Colonic mucosa (tissue), 4 donors: ENCODE measurements around the gene ANO7. TPM values are rescaled to one million over a fixed set of nuclear protein-coding genes. Genes with fewer than 3 reads are reported as not detected.

Experiments used
- DNase-seq: peaks from one replicate; pipeline ENCODE4 v3.0.0-alpha.2; 2020
- H3K27ac ChIP-seq: fragments of 200-600 bp; one replicate; pipeline ENCODE4 v1.8.0; 2021
- H3K27me3 ChIP-seq: fragments of 200-600 bp; one replicate; pipeline ENCODE4 v1.8.0; 2021
- H3K36me3 ChIP-seq: fragments of 200-600 bp; one replicate; pipeline ENCODE4 v1.8.0; 2021
- H3K4me1 ChIP-seq: fragments of 200-600 bp; one replicate; pipeline ENCODE4 v1.8.0; 2021; ENCODE audit warnings: mild to moderate bottlenecking
- H3K4me3 ChIP-seq: fragments of 200-600 bp; one replicate; pipeline ENCODE4 v1.8.0; 2021
- H3K9ac ChIP-seq, 2 donors: one replicate each; pipeline ENCODE4 v1.7.0; 2013; ENCODE audit warnings: control low read depth in 2 of 2, low read depth in 2 of 2, low read length in 2 of 2
- H3K9me3 ChIP-seq: fragments of 200-600 bp; one replicate; pipeline ENCODE4 v1.8.0; 2021
- intact Hi-C: fragments of 100-400 bp; cut with DNase I; formaldehyde crosslinking; loops from one replicate; pipeline ENCODE4 v1.14.1; 2022
- total RNA-seq, 2 donors: library from RNA; stranded (reverse); fragmentation: NEBNext Ultra II Directional in 1 of 2; extraction: Animal tissue kit (Norgen Biotek cat#: 25700) in 1 of 2; gene quantifications; one replicate each; pipeline ENCODE4 v1.2.1, GENCODE V29; 2021
- TF ChIP-seq, protein P1 (sequence below): fragments of 200-600 bp; IDR thresholded peaks from one replicate; pipeline ENCODE4 v1.8.0; 2022; ENCODE audit warnings: antibody characterized with exemption, mild to moderate bottlenecking
- donor health status: healthy.
- donor health status: DM: no; HTN: no; CAD: no.
- donor health status: DM: no; HTN: no; CAD: no.

The ANO7 gene
- total RNA-seq, 2 donors from 2014 or later, result 41.4 to 55.0 TPM

DNA sequence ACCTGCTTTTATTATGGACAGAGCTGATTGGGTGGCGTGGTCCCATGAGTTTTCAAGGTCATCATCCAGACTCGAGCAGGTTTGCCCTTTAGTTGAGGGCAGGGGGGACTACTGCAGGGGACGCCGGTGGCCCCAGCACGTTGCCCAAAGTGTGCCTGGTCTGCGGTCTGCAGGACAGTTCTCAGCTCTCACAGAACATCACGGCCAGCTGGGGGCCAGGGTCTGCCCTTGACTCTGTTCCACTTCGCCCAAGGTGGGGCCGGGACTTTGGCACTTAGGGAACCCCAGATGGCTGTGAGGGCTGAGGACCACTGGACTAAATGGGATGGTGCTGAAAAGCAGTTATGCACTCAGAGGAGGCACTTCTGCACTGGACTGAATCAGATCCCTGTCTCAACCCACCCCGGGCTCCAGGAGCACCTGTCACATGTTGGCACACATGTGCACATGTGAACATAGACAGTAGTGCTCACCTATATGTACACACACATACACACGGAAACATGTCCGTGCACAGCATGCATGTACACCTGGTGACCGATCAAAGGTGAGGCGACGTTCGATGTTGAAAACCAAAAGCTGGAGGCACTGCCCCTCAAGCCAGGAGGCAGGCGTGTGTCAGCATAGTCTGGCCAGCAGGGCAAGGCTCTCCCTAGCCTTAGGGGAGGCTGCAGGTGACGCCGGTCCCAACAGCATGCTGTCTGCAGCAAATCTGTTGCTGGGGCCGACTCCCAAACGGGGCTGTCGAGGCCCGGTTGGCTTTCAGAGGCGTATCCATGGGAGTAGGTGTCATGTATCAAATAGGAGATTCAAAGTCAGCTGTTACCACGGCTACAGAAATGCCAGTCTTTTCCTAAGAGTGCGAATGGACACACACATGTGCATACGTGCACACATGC lies 10.2 kb downstream of the ANO7 start:
- no peaks in the 10 kb centered on the region for H3K4me1 ChIP-seq
- TF ChIP-seq, protein P1, sequence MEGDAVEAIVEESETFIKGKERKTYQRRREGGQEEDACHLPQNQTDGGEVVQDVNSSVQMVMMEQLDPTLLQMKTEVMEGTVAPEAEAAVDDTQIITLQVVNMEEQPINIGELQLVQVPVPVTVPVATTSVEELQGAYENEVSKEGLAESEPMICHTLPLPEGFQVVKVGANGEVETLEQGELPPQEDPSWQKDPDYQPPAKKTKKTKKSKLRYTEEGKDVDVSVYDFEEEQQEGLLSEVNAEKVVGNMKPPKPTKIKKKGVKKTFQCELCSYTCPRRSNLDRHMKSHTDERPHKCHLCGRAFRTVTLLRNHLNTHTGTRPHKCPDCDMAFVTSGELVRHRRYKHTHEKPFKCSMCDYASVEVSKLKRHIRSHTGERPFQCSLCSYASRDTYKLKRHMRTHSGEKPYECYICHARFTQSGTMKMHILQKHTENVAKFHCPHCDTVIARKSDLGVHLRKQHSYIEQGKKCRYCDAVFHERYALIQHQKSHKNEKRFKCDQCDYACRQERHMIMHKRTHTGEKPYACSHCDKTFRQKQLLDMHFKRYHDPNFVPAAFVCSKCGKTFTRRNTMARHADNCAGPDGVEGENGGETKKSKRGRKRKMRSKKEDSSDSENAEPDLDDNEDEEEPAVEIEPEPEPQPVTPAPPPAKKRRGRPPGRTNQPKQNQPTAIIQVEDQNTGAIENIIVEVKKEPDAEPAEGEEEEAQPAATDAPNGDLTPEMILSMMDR, result no peak

DNA sequence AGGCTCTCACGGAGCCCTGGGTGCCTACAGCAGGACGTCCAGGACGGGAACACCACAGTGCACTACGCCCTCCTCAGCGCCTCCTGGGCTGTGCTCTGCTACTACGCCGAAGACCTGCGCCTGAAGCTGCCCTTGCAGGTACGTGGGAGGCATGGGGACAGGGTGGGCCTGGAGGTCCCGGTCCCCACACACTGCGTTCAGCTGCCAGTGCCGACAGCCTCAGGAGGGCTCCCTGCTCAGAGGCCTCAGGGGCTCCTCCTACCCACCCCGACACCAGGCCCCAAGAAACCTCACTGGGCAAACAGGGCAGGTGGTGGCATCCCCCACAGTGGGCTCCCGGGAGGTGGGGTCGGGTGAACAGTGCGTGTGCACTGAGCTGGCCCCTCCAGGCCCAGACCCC lies 10.8 kb downstream of the ANO7 start:
- H3K36me3 ChIP-seq, result no peaks in the 10 kb centered on the region
- TF ChIP-seq, protein P1, result no peak
- H3K4me1 ChIP-seq, result no peaks in the 10 kb centered on the region
- no peaks in the 10 kb centered on the region for H3K27me3 ChIP-seq
- H3K4me3 ChIP-seq, result no peak overlapping the region
- no peak overlapping the region for H3K9ac ChIP-seq
- H3K27ac ChIP-seq, result no peak overlapping the region
- no peak for DNase-seq
- intact Hi-C loops, result no loop called here
- no peaks in the 10 kb centered on the region for H3K9me3 ChIP-seq

More for the DNA sequence above, 10.2 kb downstream of the ANO7 start:
- H3K9me3 ChIP-seq, result no peaks in the 10 kb centered on the region
- no peak for DNase-seq
- intact Hi-C loops, result no loop called here
- no peak overlapping the region for H3K27ac ChIP-seq
- no peaks in the 10 kb centered on the region for H3K36me3 ChIP-seq
- no peak overlapping the region for H3K4me3 ChIP-seq
- no peaks in the 10 kb centered on the region for H3K27me3 ChIP-seq
- no peak overlapping the region for H3K9ac ChIP-seq

DNA sequence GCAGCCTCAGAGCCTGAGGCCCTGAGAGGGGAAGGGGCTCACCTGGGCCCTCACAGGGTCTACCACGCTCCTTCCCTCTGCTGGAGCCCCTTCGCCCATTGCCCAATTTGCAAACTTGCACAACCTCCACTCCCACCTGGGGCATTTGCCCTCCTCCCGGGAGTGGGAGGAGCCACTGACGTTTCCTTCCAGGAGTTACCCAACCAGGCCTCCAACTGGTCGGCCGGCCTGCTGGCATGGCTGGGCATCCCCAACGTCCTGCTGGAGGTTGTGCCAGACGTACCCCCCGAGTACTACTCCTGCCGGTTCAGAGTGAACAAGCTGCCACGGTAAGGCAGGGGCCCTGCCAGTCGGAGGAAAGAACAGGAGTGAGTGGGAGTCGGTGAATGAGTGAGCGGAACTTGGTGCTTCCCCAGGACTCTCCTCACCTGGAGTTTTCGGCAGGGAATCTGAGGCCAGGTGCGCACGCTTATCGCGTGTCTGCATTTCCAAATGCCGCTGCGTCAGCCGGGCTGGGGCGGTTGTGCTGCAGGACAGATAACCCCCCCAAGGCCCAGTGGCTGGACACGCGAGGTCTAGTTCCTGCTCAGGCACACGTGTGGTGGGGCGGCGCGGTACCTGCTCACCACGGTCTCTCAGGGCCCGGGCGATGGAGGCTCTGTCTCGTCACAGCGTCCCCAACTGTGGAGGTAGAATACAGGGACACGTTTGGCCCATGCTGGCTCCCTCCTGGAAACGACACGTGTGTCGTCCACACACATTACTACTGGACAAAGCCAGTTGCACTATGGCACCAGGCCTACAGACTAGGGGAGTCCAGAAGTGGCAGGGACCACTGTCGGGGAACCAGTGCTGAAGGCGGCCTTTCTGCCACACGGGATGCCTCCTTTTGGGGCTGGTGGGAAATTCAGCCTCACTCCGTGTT lies 11.7 kb downstream of the ANO7 start:
- Histone ChIP-seq H3K4me3 (no peak overlapping the region), H3K27me3 (no peaks in the 10 kb centered on the region), H3K36me3 (no peaks in the 10 kb centered on the region), H3K4me1 (no peaks in the 10 kb centered on the region), H3K9me3 (no peaks in the 10 kb centered on the region), H3K9ac (no peak overlapping the region), H3K27ac (no peak overlapping the region)
- intact Hi-C loops, result no loop called here
- no peak for DNase-seq
- TF ChIP-seq, protein P1, result no peak

DNA sequence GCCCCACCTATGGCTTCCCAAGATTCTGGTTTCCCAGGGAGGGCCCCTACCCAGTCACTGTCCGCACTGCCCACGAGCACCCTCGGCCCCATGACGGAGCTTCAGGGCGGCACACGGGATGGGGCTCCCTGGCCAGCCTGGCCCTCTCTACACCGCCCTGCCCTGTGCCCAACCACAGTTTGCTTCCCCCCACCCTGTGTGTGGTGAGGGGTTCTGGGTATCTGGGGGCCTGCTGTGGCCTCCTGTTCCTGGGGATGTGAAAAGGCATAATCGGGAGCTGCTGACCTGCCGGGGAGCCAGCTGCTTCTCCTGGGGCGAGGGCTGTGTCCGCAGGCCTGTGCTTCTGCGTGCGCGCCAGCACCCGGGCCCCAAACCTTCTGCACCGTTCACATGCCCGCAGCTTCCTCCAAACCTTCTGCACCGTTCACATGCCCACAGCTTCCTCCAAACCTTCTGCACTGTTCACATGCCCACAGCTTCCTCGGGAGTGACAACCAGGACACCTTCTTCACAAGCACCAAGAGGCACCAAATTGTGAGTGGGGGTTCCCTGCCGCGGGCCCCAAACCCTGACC lies 12.4 kb downstream of the ANO7 start:
- no peak for DNase-seq
- H3K27me3 ChIP-seq, result no peaks in the 10 kb centered on the region
- TF ChIP-seq, protein P1, result no peak
- H3K9ac ChIP-seq, result no peak overlapping the region
- H3K27ac ChIP-seq, result no peak overlapping the region
- H3K4me1 ChIP-seq, result no peaks in the 10 kb centered on the region
- no peaks in the 10 kb centered on the region for H3K9me3 ChIP-seq
- intact Hi-C loops, result no loop called here
- H3K4me3 ChIP-seq, result no peak overlapping the region
- no peaks in the 10 kb centered on the region for H3K36me3 ChIP-seq
